Measurements from ENCODE around the gene KCNJ2. TPM values are rescaled to one million over a fixed set of nuclear protein-coding genes. Genes with fewer than 3 reads are reported as not detected.

KCNJ2 gene
- total RNA-seq, 4 donors from 2014 or later: 2.9 to 11.2 (median 6.7) TPM

DNA sequence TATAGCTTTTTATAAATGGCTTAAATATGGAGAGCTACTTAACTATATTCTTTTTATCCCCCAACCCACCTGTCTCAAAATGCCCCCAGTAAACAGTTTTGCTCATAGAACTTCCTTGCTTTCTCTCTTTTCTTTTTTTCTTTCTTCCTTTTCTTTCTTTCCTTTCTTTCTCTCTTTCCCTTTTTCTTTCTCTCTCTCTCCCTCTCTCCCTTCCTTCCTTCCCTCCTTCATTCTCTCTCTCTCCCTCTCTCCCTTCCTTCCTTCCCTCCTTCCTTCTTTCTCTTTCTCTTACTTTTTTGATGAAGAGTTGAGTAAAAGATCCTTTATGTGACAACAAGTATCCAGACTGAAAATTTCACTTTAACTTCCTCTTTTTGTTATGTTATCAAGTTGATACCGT lies 48.2 kb downstream of the KCNJ2 start:
- Histone ChIP-seq H3K27ac (replicated peaks in 1 of 4) (no peak overlapping the region), H3K36me3 (no peaks in the 10 kb centered on the region), H3K4me1 (no peaks in the 10 kb centered on the region), H3K4me3 (no peak overlapping the region), H3K9me3 (no peaks in the 10 kb centered on the region), H3K27me3 (no peaks in the 10 kb centered on the region)
- intact Hi-C loops (cut with DNase I): no loop called here
- 78% methylated on average over 1 of the region's 1 CpG for WGBS
- no peak for DNase-seq (ENCODE audit: extremely low spot score)
- TF ChIP-seq EP300 (IDR thresholded peaks at IDR 0.05) (no peak), POLR2A (IDR thresholded peaks at IDR 0.05; ENCODE audit: low read depth) (no peak), POLR2AphosphoS5 (IDR thresholded peaks at IDR 0.05) (no peak)
- TF ChIP-seq, protein P1, sequence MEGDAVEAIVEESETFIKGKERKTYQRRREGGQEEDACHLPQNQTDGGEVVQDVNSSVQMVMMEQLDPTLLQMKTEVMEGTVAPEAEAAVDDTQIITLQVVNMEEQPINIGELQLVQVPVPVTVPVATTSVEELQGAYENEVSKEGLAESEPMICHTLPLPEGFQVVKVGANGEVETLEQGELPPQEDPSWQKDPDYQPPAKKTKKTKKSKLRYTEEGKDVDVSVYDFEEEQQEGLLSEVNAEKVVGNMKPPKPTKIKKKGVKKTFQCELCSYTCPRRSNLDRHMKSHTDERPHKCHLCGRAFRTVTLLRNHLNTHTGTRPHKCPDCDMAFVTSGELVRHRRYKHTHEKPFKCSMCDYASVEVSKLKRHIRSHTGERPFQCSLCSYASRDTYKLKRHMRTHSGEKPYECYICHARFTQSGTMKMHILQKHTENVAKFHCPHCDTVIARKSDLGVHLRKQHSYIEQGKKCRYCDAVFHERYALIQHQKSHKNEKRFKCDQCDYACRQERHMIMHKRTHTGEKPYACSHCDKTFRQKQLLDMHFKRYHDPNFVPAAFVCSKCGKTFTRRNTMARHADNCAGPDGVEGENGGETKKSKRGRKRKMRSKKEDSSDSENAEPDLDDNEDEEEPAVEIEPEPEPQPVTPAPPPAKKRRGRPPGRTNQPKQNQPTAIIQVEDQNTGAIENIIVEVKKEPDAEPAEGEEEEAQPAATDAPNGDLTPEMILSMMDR (IDR thresholded peaks at IDR 0.05): no peak

DNA sequence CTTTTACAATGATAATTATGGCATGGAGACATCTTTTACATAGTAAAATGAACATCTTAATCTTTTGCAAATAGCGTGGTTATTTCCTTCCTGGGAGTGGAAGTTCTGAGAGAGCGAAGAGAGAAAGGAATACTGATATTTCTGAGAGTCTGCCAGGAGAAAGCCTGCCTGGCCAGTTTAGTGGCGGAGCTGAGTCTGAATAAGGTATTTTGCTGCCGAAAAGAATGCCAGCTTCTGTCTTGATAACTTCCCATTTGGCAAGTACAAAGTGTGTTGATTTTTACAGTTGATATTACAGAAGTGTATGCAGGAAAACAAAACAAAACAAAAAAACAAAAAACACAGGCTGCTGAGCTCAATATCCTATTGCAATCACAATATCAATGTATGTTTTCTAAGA lies 55.9 kb downstream of the KCNJ2 start:
- Histone ChIP-seq H3K4me1 (no peaks in the 10 kb centered on the region), H3K27me3 (no peaks in the 10 kb centered on the region), H3K9me3 (no peaks in the 10 kb centered on the region), H3K36me3 (no peaks in the 10 kb centered on the region), H3K4me3 (no peak overlapping the region), H3K27ac (replicated peaks in 1 of 4) (no peak overlapping the region)
- TF ChIP-seq POLR2A (IDR thresholded peaks at IDR 0.05; ENCODE audit: low read depth): no peak
- no peak for DNase-seq (ENCODE audit: extremely low spot score)
- WGBS: 82% methylated on average over 4 of the region's 4 CpGs
- intact Hi-C loops (cut with DNase I): no loop called here

Other genes with a start within 250 kb of the KCNJ2 start
- gene KCNJ16, start 94.3 kb upstream of the KCNJ2 start, total RNA-seq: under 1 TPM in 3 of 4 donors, not detected in 1; 0.78 to 0.86 (median 0.83) TPM

Measured in esophagus muscularis mucosa (tissue), 4 donors.